ENCODE data around the gene POLE4.

- TF ChIP-seq POLR2A (IDR thresholded peaks at IDR 0.05) (peak; percentile 82 to 83), CTCF (IDR thresholded peaks at IDR 0.05) (peak in 2 of 6 experiments; percentile 14 to 16)
These were observed at the start of gene POLE4 for GRCh38 chr2:74958274-74959105.
